GM13977 (cell line): Measurements from ENCODE around the gene TVP23A.
"Not testable (repeated sequence)": the region's sequence is repeated elsewhere in the genome, so short reads cannot be mapped to it uniquely, and the experiment has no call there.

Experiments used
- DNase-seq: peaks from one replicate; pipeline ENCODE4 v3.0.0; 2012; ENCODE audit warnings: low spot score
- in situ Hi-C: fragments of 300-500 bp; cut with MboI; formaldehyde crosslinking; loops from one replicate; pipeline ENCODE4 v1.12.0; 2022; ENCODE audit warnings: low sequenced_read_pairs, low pct_unique_long_range_greater_than_20kb, mixed read lengths, inconsistent platforms; ENCODE audit not compliant: unreplicated experiment
- TF ChIP-seq, protein P1 (sequence below): IDR thresholded peaks from 2 replicates; pipeline ENCODE4 v1.5.1; 2012; ENCODE audit warnings: mild to moderate bottlenecking, control low read depth; ENCODE audit not compliant: insufficient read depth; ENCODE audit errors: extremely low read depth, missing control alignments

The TVP23A gene

DNA sequence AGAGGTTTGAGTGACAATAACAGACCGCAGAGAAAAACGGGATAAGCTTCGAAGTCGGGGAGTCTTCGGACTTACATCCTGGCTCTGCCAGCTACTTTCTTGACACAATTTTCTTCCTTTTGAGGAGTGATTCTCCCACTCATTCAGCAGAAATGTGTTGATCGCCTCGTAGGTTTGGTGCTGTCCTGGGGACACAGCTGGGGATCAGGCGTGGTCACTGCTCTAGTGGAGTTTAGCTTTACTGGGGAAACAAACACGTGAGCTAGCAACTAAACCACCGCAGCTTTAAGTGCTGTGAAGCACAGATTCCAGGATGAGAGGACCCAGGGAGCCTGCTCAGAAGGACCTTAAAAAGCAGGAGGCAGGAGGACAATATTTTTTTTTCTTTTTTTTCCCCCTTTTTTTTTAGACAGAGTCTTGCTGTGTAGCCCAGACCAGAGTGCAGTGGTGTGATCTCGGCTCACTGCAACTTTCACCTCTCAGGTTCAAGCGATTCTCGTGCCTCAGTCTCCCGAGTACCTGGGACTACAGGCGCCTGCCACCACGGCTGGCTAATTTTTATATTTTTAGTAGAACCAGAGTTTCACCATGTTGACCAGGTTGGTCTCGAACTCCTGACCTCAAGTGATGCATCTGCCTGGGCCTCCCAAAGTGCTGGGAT lies 74.1 kb downstream of the TVP23A start:
- no peak for DNase-seq
- TF ChIP-seq, protein P1, sequence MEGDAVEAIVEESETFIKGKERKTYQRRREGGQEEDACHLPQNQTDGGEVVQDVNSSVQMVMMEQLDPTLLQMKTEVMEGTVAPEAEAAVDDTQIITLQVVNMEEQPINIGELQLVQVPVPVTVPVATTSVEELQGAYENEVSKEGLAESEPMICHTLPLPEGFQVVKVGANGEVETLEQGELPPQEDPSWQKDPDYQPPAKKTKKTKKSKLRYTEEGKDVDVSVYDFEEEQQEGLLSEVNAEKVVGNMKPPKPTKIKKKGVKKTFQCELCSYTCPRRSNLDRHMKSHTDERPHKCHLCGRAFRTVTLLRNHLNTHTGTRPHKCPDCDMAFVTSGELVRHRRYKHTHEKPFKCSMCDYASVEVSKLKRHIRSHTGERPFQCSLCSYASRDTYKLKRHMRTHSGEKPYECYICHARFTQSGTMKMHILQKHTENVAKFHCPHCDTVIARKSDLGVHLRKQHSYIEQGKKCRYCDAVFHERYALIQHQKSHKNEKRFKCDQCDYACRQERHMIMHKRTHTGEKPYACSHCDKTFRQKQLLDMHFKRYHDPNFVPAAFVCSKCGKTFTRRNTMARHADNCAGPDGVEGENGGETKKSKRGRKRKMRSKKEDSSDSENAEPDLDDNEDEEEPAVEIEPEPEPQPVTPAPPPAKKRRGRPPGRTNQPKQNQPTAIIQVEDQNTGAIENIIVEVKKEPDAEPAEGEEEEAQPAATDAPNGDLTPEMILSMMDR = no peak
- in situ Hi-C loops = loop anchor here (10.0 kb wide), 1 partner anchor 150 kb away; no protein-coding TSS in a partner anchor

DNA sequence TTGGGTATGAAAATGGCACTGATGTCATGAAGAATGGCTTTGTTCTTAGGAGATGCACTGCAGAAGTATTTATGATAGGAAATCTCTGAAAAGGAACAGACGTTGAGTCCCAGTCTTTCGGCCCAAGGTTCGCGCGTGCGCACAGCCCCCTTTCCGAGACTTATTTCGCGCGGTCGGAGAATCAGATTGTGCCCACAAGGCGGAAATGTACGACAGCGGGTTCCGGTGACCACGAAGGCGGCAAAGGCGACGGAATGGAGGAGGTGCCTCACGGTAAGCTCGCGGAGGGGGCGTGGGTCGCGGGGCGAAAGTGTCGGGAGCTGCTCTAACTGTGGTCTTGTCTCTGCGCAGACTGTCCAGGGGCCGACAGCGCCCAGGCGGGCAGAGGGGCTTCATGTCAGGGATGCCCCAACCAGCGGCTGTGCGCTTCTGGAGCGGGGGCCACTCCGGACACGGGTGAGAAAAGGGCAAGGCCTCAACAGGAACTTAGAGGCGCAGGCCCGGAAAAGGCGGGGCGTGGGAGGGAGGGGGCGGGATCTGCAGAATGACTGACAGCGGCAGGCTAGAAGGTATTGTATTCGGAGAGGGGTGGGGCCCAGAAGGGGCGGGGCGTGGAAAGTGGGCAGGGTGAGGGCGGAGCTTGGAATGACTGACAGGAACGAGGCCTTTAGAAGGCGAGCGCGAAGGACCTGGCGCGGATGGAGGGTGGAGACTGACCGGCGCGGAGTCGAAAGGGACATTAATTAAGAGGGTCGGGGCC lies 74.8 kb downstream of the TVP23A start, which contains the start of gene NUBP1:
TSS of gene NUBP1 (plus strand) at position 233 of the 760 bp plus-strand sequence. CDS start at position 255, 22 bp downstream.
- TF ChIP-seq, protein P1 = no peak
- in situ Hi-C loops = loop anchor here (10.0 kb wide), 1 partner anchor 151 kb away; no protein-coding TSS in a partner anchor

DNA sequence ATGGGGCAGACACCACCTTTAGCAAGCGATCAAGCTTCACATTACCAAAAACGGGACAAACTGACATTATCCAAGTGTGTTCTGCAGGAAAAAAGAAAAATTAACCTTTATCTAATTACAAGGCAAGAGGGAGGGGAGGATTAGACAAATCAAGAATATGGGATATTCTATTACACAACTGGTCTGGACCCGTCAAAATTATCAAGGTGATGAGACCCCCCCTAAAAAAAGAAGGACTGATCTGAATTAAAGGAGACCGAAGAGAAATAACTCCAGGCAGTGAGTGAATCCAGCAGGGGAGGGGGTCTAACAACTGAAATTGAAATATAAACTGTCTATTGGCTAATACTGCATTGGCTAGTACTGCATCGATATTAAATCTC lies 75.4 kb downstream of the TVP23A start:
- no peak for DNase-seq
- in situ Hi-C loops = loop anchor here (10.0 kb wide), 1 partner anchor 152 kb away; no protein-coding TSS in a partner anchor
- TF ChIP-seq, protein P1 = no peak

More for the DNA sequence above, 74.8 kb downstream of the TVP23A start, which contains the start of gene NUBP1:
- peak; percentile 94 for DNase-seq

DNA sequence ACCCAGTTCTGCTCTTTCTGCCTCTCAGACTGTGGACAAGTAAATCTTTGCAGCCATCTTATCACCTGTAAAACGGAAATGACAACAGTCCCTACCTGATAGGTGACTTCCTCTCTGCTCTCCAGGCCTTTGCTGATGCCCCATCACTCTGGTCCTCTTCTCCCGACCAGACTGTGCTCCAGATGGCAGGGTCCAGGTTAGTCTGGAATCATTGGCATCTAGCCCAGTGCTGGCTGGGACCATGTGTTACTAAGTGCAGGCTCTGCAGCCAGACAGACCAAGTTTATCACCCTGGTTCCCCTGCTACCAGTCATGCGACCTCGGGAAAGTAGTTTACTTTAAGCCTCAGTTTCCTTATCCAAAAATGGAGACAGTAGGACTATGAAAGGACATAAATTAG lies 76.8 kb downstream of the TVP23A start:
- TF ChIP-seq, protein P1 = no peak
- in situ Hi-C loops = loop anchor here (10.0 kb wide), 1 partner anchor 153 kb away; no protein-coding TSS in a partner anchor
- DNase-seq = no peak

DNA sequence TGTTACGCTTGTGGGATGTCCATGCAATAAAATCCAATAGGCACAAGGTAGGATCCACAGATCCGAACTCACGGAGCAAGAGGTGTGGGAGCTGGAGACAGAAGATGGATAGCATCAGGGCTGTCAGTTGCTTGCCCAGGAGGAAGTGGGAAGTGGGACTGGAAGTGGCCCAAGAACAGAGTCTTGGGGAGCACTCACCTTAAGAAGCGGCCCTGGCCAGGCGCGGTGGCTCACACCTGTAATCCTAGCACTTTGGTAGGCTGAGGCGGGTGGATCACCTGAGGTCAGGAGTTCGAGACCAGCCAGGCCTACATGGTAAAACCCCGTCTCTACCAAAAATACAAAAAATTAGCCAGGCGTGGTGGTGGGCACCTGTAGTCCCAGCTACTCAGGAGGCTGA lies 77.3 kb downstream of the TVP23A start:
- not testable (repeated sequence) for DNase-seq
- in situ Hi-C loops = loop anchor here (10.0 kb wide), 1 partner anchor 154 kb away; no protein-coding TSS in a partner anchor

DNA sequence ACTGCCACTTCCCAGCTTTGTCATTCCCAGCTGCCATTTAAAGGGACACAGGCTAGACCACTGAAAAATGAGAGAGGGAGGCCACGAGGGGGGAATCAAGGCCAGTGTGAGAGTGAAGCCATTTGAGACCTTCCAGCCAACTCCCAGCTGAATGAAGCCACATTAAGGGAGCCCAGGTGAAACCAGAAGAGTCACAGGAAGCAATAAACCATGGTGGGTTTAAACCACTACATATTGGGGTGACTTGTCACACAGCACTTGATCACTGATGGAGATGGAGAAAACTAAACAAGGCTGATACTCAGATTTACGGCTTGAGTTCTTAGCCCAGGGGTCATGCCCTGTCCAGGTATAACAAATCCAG lies 77.8 kb downstream of the TVP23A start:
- in situ Hi-C loops = loop anchor here (10.0 kb wide), 1 partner anchor 154 kb away; no protein-coding TSS in a partner anchor
- TF ChIP-seq, protein P1 = peak; percentile 12
- no peak for DNase-seq
